Breast epithelium (tissue), 4 donors: Measurements from ENCODE around the gene CLECL1. TPM values are rescaled to one million over a fixed set of nuclear protein-coding genes. Genes with fewer than 3 reads are reported as not detected.
A peak's percentile ranks its signal among the peaks of the same experiment; 100 is the strongest.

Experiments
- DNase-seq, 2 donors: peaks; one replicate each; pipeline ENCODE4 v3.0.0-alpha.2; 2019; ENCODE audit warnings: low spot score in 2 of 2
- H3K27ac ChIP-seq, 2 donors: fragments of 200-600 bp; sonication (generic) in 1 of 2; one replicate each; pipeline ENCODE4 v1.5.1; 2016 to 2019; ENCODE audit warnings: mild to moderate bottlenecking in 1 of 2
- H3K27me3 ChIP-seq, 2 donors: fragments of 200-600 bp; sonication (generic) in 1 of 2; one replicate each; pipeline versions ENCODE4 v1.5.1 to v1.6.0; 2017 to 2019; ENCODE audit warnings: control low read depth in 1 of 2, mild to moderate bottlenecking in 1 of 2
- H3K36me3 ChIP-seq: fragments of 200-600 bp; one replicate; pipeline ENCODE4 v1.5.1; 2019
- H3K4me1 ChIP-seq, 2 donors: fragments of 200-600 bp; sonication (generic); one replicate each; pipeline ENCODE4 v1.5.1; 2016 to 2019; ENCODE audit warnings: control low read depth in 1 of 2
- H3K4me3 ChIP-seq, 3 donors: fragments of 200-600 bp; sonication (generic); 1 replicate in 2 of 3; 2 replicates in 1 of 3; pipeline ENCODE4 v1.5.1; 2016 to 2019; ENCODE audit warnings: mild to moderate bottlenecking in 3 of 3, moderate library complexity in 2 of 3
- H3K9me3 ChIP-seq, 2 donors: fragments of 200-600 bp; sonication (generic) in 1 of 2; one replicate each; pipeline ENCODE4 v1.5.1; 2016 to 2019; ENCODE audit warnings: control low read depth in 1 of 2
- POLR2A ChIP-seq: fragments of 450-650 bp; IDR thresholded peaks from one replicate; pipeline ENCODE4 v1.6.1; 2016; ENCODE audit warnings: antibody characterized with exemption, mild to moderate bottlenecking, moderate library complexity
- POLR2AphosphoS5 ChIP-seq, 3 donors: sonication (generic); formaldehyde crosslinking; IDR thresholded peaks; one replicate each; pipeline ENCODE4 v1.6.1; 2017; ENCODE audit warnings: antibody characterized with exemption in 3 of 3
- intact Hi-C: fragments of 100-400 bp; cut with DNase I; formaldehyde crosslinking; loops from one replicate; pipeline ENCODE4 v1.15.1; 2023; ENCODE audit warnings: low total_unique reads
- total RNA-seq, 3 donors: library from RNA; depleted of rRNA; stranded (reverse); fragments of >200 nt; gene quantifications; one replicate each; pipeline ENCODE4 v1.1.0, GENCODE V29; 2016
- TF ChIP-seq, protein P1 (sequence below), 3 donors: fragments of 450-650 bp; IDR thresholded peaks; one replicate each; pipeline ENCODE4 v1.5.1; 2016 to 2017; ENCODE audit warnings: antibody characterized with exemption in 3 of 3, mild to moderate bottlenecking in 3 of 3, moderate library complexity in 3 of 3

The CLECL1 gene
- total RNA-seq, 3 donors from 2014 or later = 0.80 to 1.0 TPM; not detected in 1

DNA sequence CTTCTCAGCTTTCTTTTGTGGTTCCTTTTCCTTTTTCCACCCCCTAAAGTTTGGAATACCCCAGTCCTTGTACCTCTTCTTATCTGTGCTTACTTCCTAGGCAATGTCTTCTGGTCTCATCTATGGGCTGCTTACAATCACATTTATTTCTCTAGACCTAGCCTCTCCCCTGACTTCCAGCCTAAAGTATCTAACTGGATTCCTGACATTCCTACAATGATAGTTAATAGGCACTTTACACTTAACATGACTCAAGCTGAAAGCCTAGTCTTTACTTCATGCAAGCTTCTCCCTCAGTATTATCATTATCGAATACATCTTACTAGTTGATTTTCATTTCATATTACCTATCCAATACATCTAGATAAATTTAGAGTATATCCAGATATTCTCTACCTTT is 21.2 kb downstream of the CLECL1 start:
- intact Hi-C loops = loop anchor here (10.0 kb wide), 1 partner anchor 77 kb away; no protein-coding TSS in a partner anchor
- no peaks in the 10 kb centered on the region for H3K4me1 ChIP-seq
- TF ChIP-seq, protein P1, sequence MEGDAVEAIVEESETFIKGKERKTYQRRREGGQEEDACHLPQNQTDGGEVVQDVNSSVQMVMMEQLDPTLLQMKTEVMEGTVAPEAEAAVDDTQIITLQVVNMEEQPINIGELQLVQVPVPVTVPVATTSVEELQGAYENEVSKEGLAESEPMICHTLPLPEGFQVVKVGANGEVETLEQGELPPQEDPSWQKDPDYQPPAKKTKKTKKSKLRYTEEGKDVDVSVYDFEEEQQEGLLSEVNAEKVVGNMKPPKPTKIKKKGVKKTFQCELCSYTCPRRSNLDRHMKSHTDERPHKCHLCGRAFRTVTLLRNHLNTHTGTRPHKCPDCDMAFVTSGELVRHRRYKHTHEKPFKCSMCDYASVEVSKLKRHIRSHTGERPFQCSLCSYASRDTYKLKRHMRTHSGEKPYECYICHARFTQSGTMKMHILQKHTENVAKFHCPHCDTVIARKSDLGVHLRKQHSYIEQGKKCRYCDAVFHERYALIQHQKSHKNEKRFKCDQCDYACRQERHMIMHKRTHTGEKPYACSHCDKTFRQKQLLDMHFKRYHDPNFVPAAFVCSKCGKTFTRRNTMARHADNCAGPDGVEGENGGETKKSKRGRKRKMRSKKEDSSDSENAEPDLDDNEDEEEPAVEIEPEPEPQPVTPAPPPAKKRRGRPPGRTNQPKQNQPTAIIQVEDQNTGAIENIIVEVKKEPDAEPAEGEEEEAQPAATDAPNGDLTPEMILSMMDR (IDR thresholded peaks at IDR 0.05) = no peak
- TF ChIP-seq POLR2AphosphoS5 (IDR thresholded peaks at IDR 0.05) (no peak), POLR2A (no peak)
- no peaks in the 10 kb centered on the region for H3K9me3 ChIP-seq
- no peak for DNase-seq
- H3K27ac ChIP-seq = no peak overlapping the region
- no peak overlapping the region for H3K4me3 ChIP-seq
- H3K36me3 ChIP-seq = no peaks in the 10 kb centered on the region
- H3K27me3 ChIP-seq = no peaks in the 10 kb centered on the region

DNA sequence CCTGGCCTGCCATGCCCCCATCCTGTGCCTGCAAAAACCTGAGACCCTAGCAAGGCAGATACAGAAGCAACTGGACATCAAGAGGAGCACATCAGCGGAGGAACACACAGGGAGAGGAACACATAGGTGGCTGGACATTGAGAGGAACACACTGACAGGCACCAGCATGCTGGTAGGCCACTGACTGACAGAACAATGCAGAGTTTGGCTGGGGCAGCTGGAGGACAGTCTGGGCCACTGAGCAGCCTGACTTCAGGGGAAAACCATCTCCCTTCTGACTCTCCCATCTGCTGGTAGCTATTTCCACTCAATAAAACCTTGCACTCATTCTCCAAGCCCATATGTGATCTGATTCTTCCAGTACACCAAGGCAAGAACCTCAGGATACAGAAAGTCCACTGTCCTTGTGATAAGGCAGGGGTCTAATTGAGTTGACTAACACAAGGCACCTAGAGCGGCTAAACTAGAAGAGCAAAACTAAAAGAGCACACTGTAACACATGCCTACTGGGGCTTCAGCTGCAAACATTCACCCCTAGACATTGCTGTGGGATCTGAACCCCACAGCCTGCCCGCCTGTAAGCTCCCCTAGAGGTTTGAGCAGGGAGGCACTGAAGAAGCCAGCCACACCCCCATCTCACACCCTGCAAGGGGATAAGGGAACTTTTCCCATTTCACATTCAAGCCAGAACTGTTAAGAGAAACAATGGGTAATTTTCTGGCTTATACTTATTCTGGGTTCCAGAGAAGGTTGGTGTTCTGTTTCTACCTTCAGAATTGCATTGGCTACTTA is 22.1 kb downstream of the CLECL1 start:
- no peaks in the 10 kb centered on the region for H3K9me3 ChIP-seq
- H3K27ac ChIP-seq = no peak overlapping the region
- TF ChIP-seq, protein P1 (IDR thresholded peaks at IDR 0.05) = no peak
- TF ChIP-seq POLR2A = no peak
- no peak for TF ChIP-seq POLR2AphosphoS5 (IDR thresholded peaks at IDR 0.05)
- DNase-seq = no peak
- H3K36me3 ChIP-seq = no peaks in the 10 kb centered on the region
- no peak overlapping the region for H3K4me3 ChIP-seq
- no peaks in the 10 kb centered on the region for H3K27me3 ChIP-seq
- intact Hi-C loops = loop anchor here (10.0 kb wide), 1 partner anchor 76 kb away; no protein-coding TSS in a partner anchor
- H3K4me1 ChIP-seq = no peaks in the 10 kb centered on the region

DNA sequence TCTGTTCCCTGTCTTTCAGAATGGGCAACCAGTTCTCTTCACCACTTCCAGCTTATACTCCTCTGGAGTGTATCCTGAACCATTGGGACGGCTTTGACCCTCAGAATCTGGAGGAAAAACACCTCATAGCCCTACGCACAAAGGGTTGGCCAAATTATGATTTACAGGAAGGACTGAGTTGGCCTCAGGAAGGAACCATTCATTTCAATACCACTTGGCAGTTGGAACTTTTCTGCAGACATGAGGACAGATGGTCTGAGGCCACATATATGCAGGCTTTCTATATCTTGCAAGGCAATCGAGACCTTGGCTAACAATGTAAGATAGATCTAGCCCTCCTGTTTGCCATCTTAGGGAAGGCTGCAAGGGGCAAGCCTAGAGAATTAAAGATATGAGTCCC is 24.0 kb downstream of the CLECL1 start:
- H3K36me3 ChIP-seq = no peaks in the 10 kb centered on the region
- intact Hi-C loops = no loop called here
- H3K27me3 ChIP-seq = no peaks in the 10 kb centered on the region

DNA sequence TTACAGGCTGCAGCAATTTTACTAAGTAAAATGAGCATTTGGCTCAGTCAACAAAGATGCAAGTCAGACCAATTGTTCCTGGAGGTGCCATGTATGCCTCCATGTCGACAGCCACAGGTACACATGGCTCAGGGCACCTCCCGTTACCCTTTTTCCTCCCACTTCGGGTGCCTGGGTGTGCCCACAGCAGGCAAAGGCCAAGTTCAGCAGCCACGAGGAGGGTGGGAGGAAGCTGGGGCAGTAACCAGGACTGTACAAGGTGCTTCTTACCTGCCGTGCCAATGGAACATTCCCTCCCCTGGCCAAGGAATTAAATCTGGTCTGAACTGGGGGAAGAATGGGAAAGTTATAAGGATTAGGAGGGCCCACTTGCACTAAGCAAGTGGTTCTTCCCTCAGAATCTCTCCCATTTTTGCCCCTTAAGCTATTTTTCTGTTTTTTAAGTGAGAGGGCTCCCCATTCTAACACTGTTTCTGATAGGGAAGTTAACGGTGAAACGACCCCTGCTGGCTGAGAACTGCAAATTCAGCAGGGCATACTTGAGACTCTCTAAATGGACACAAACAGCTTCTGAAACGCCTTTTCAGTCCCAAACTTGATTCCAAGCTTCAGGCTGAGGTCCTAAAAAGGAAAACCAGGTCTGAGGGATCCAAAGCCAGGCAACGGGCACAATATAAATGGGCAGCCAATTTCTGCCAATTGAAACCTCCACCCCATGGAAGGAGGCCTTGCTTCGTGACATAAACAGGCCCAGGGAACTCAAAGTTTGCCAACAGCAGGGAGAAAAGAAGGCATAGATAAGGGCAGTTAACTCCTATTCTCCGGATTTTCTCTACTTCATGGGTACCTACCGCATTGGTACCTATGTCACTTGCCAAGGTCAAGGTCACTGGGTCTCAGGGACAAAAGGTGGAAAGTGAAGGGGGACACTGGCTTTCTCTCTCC is 24.8 kb downstream of the CLECL1 start:
- H3K27ac ChIP-seq = no peak overlapping the region
- H3K4me1 ChIP-seq = no peaks in the 10 kb centered on the region
- TF ChIP-seq POLR2A (no peak), POLR2AphosphoS5 (IDR thresholded peaks at IDR 0.05) (no peak)
- TF ChIP-seq, protein P1 (IDR thresholded peaks at IDR 0.05) = peak; percentile 72 to 85 (median 78)
- no peak for DNase-seq
- H3K9me3 ChIP-seq = no peaks in the 10 kb centered on the region
- intact Hi-C loops = no loop called here
- no peak overlapping the region for H3K4me3 ChIP-seq
- H3K27me3 ChIP-seq = no peaks in the 10 kb centered on the region
- no peaks in the 10 kb centered on the region for H3K36me3 ChIP-seq

More for the DNA sequence above, 24.0 kb downstream of the CLECL1 start:
- Histone ChIP-seq H3K4me3 (no peak overlapping the region), H3K4me1 (no peaks in the 10 kb centered on the region), H3K27ac (no peak overlapping the region), H3K9me3 (no peaks in the 10 kb centered on the region)
- TF ChIP-seq POLR2A (no peak), POLR2AphosphoS5 (IDR thresholded peaks at IDR 0.05) (no peak)
- TF ChIP-seq, protein P1 (IDR thresholded peaks at IDR 0.05) = no peak
- DNase-seq = no peak
